H1 (cell line): ENCODE results near the gene SMIM20. TPM values are rescaled to one million over a fixed set of nuclear protein-coding genes. Genes with fewer than 3 reads are reported as not detected.

Experiments used
- CTCF ChIA-PET: fragments of 300-600 bp; sonication (Branson Sonifier 250); formaldehyde crosslinking; loops from one replicate; lab custom pipeline; 2021; ENCODE audit not compliant: partially characterized antibody; lab: Charles Lee
- POLR2A ChIA-PET: fragments of 300-600 bp; sonication (Branson Sonifier 250); formaldehyde crosslinking; loops from one replicate; lab custom pipeline; 2021; ENCODE audit warnings: inconsistent platforms; ENCODE audit not compliant: partially characterized antibody; lab: Charles Lee
- DNase-seq, 2 experiments: peaks; one replicate each; pipeline versions ENCODE4 v3.0.0 to v3.0.0-alpha.2; 2010 to 2022; ENCODE audit warnings: low spot score in 2 of 2, low read depth in 1 of 2, mixed read lengths in 1 of 2
- FAIRE-seq: peaks from 2 replicates; lab custom pipeline; 2011; peaks lifted over from hg19 to GRCh38; lab: Jason Lieb, UNC
- H2AFZ ChIP-seq: 2 replicates; pipeline ENCODE4 v1.8.1; 2012; ENCODE audit warnings: low read length, inconsistent platforms
- H2AK5ac ChIP-seq: 2 replicates; pipeline ENCODE4 v1.6.1; 2013; ENCODE audit warnings: low read depth, low read length
- H2BK120ac ChIP-seq: replicated peaks from 2 replicates; pipeline ENCODE3; 2013; ENCODE audit warnings: low read depth, low read length, inconsistent platforms
- H2BK12ac ChIP-seq: 2 replicates; pipeline ENCODE4 v1.6.1; 2013; ENCODE audit warnings: low read depth, low read length
- H2BK15ac ChIP-seq: 2 replicates; pipeline ENCODE4 v1.6.1; 2013; ENCODE audit warnings: low read length
- H2BK20ac ChIP-seq: 2 replicates; pipeline ENCODE4 v1.6.1; 2013; ENCODE audit warnings: low read length
- H2BK5ac ChIP-seq: 2 replicates; pipeline ENCODE4 v1.6.1; 2013; ENCODE audit warnings: low read depth, low read length
- H3K14ac ChIP-seq: 2 replicates; pipeline ENCODE4 v1.6.1; 2013; ENCODE audit warnings: inconsistent platforms; ENCODE audit not compliant: insufficient read length
- H3K18ac ChIP-seq: 2 replicates; pipeline ENCODE4 v1.6.1; 2013; ENCODE audit warnings: low read length; ENCODE audit errors: extremely low read depth
- H3K23ac ChIP-seq: 2 replicates; pipeline ENCODE4 v1.6.1; 2013; ENCODE audit warnings: inconsistent platforms; ENCODE audit not compliant: insufficient read length
- H3K23me2 ChIP-seq: 2 replicates; pipeline ENCODE4 v1.6.1; 2013; ENCODE audit warnings: low read depth, low read length
- H3K27ac ChIP-seq: 2 replicates; pipeline ENCODE4 v1.6.1; 2011; ENCODE audit warnings: low read depth, low read length, inconsistent platforms
- H3K27me3 ChIP-seq, 4 experiments: replicated peaks in 1 of 4; 1 replicate in 1 of 4; 2 replicates in 3 of 4; pipeline versions ENCODE4 v1.6.1 to v1.8.1; 2011 to 2013; ENCODE audit warnings: low read length in 3 of 4, mild to moderate bottlenecking in 3 of 4, inconsistent platforms in 2 of 4, mixed read lengths in 2 of 4, moderate library complexity in 1 of 4; ENCODE audit not compliant: control insufficient read depth in 3 of 4, insufficient read depth in 3 of 4; ENCODE audit errors: extremely low read depth in 1 of 4
- H3K36me3 ChIP-seq, 4 experiments: 2 replicates each; pipeline versions ENCODE4 v1.6.1 to v1.8.1; 2011 to 2013; ENCODE audit warnings: mild to moderate bottlenecking in 4 of 4, low read length in 3 of 4, moderate library complexity in 2 of 4, control low read depth in 1 of 4, inconsistent platforms in 1 of 4; ENCODE audit not compliant: insufficient read depth in 4 of 4, control insufficient read depth in 2 of 4
- H3K4ac ChIP-seq: replicated peaks from 2 replicates; pipeline ENCODE3; 2013; ENCODE audit warnings: low read length, low read depth, mixed read lengths, inconsistent platforms; ENCODE audit not compliant: insufficient read length
- H3K4me1 ChIP-seq, 4 experiments: replicated peaks in 1 of 4; 1 replicate in 1 of 4; 2 replicates in 3 of 4; pipeline versions ENCODE4 v1.6.1 to v1.8.1; 2011 to 2013; ENCODE audit warnings: low read length in 3 of 4, inconsistent platforms in 2 of 4, mixed read lengths in 1 of 4; ENCODE audit not compliant: insufficient read depth in 4 of 4, control insufficient read depth in 3 of 4
- H3K4me2 ChIP-seq, 2 experiments: 2 replicates each; pipeline versions ENCODE4 v1.6.1 to v1.8.1; 2011 to 2013; ENCODE audit warnings: low read depth in 2 of 2, low read length in 2 of 2, control low read depth in 1 of 2, inconsistent platforms in 1 of 2, mild to moderate bottlenecking in 1 of 2; ENCODE audit not compliant: insufficient read depth in 1 of 2
- H3K4me3 ChIP-seq, 4 experiments: fragments of 200-600, 300-600 bp in 1 of 4; sonication (generic), shearing (Covaris generic), sonication (Bioruptor Twin) in 1 of 4; 2 replicates each; pipeline versions ENCODE4 v1.5.1 to v1.8.1; 2011 to 2016; ENCODE audit warnings: low read length in 4 of 4, low read depth in 3 of 4, control low read depth in 2 of 4, inconsistent platforms in 2 of 4, mild to moderate bottlenecking in 2 of 4, mixed read lengths in 1 of 4, moderate library complexity in 1 of 4; ENCODE audit not compliant: insufficient read depth in 2 of 4; ENCODE audit errors: extremely low read depth in 1 of 4
- H3K56ac ChIP-seq: replicated peaks from 2 replicates; pipeline ENCODE3; 2013; ENCODE audit warnings: low read depth, mild to moderate bottlenecking, mixed read lengths, low read length, inconsistent platforms; ENCODE audit not compliant: insufficient read length
- H3K79me1 ChIP-seq: 2 replicates; pipeline ENCODE4 v1.6.1; 2013; ENCODE audit warnings: low read depth, low read length, control low read depth
- H3K79me2 ChIP-seq, 2 experiments: 2 replicates each; pipeline versions ENCODE4 v1.6.1 to v1.8.1; 2012 to 2013; ENCODE audit warnings: low read length in 2 of 2, mild to moderate bottlenecking in 2 of 2, inconsistent platforms in 1 of 2; ENCODE audit not compliant: insufficient read depth in 2 of 2, control insufficient read depth in 1 of 2
- H3K9ac ChIP-seq, 4 experiments: replicated peaks in 1 of 4; 1 replicate in 1 of 4; 2 replicates in 3 of 4; pipeline versions ENCODE4 v1.6.1 to v1.8.1; 2011 to 2013; ENCODE audit warnings: low read depth in 3 of 4, low read length in 3 of 4, control low read depth in 2 of 4, mild to moderate bottlenecking in 2 of 4, moderate library complexity in 2 of 4, inconsistent platforms in 1 of 4; ENCODE audit errors: extremely low read depth in 1 of 4
- H3K9me3 ChIP-seq, 2 experiments: 2 replicates each; pipeline versions ENCODE4 v1.6.1 to v1.8.1; 2012 to 2013; ENCODE audit warnings: mild to moderate bottlenecking in 2 of 2, moderate library complexity in 2 of 2, control low read depth in 1 of 2, inconsistent platforms in 1 of 2, low read depth in 1 of 2, low read length in 1 of 2, mixed read lengths in 1 of 2; ENCODE audit not compliant: insufficient read depth in 2 of 2
- H4K20me1 ChIP-seq, 2 experiments: replicated peaks in 1 of 2; 2 replicates each; pipeline versions ENCODE3 to v1.8.1; 2011 to 2013; ENCODE audit warnings: inconsistent platforms in 2 of 2, low read length in 2 of 2, mild to moderate bottlenecking in 1 of 2; ENCODE audit not compliant: insufficient read depth in 2 of 2, control insufficient read depth in 1 of 2
- H4K5ac ChIP-seq: 2 replicates; pipeline ENCODE4 v1.6.1; 2013; ENCODE audit warnings: low read length, low read depth, mixed read lengths, inconsistent platforms; ENCODE audit not compliant: insufficient read length
- H4K8ac ChIP-seq: 2 replicates; pipeline ENCODE4 v1.8.0; 2013; ENCODE audit warnings: mild to moderate bottlenecking, moderate library complexity, low read length, inconsistent platforms; ENCODE audit not compliant: insufficient read depth; ENCODE audit errors: extremely low read depth
- H4K91ac ChIP-seq: replicated peaks from 2 replicates; pipeline ENCODE3; 2013; ENCODE audit warnings: low read length, mixed read lengths, inconsistent platforms; ENCODE audit not compliant: insufficient read length
- BCL11A ChIP-seq, 2 experiments: IDR thresholded peaks; one replicate each; pipeline ENCODE4 v1.6.1; 2011; ENCODE audit warnings: low read depth in 2 of 2, low read length in 2 of 2, mild to moderate bottlenecking in 2 of 2
- BRCA1 ChIP-seq: IDR thresholded peaks from 2 replicates; pipeline ENCODE4 v1.6.1; 2012; ENCODE audit warnings: low read depth, low read length, improper control_type of control experiment
- CEBPB ChIP-seq: IDR thresholded peaks from 2 replicates; pipeline ENCODE4 v1.6.1; 2012; ENCODE audit warnings: low read depth, low read length
- CREB1 ChIP-seq: IDR thresholded peaks from 2 replicates; pipeline ENCODE4 v1.6.1; 2012; ENCODE audit warnings: inconsistent platforms
- CTBP2 ChIP-seq: IDR thresholded peaks from 2 replicates; pipeline ENCODE4 v1.7.0; 2011; ENCODE audit warnings: borderline replicate concordance, mild to moderate bottlenecking, moderate library complexity, mixed read lengths, low read length; ENCODE audit not compliant: insufficient read depth, insufficient read length
- KDM1A ChIP-seq: fragments of 200-600, 300-600 bp; sonication (generic); IDR thresholded peaks from 2 replicates; pipeline ENCODE4 v1.7.1; 2016; ENCODE audit warnings: mild to moderate bottlenecking, low read length, borderline replicate concordance
- KDM4A ChIP-seq: IDR thresholded peaks from one replicate; pipeline ENCODE4 v1.7.1; 2012; ENCODE audit warnings: low read depth, mild to moderate bottlenecking, moderate library complexity, low read length, inconsistent platforms; ENCODE audit not compliant: severe bottlenecking
- POLR2A ChIP-seq, 2 experiments: IDR thresholded peaks; 1 replicate in 1 of 2; 2 replicates in 1 of 2; pipeline ENCODE4 v1.6.1; 2011; ENCODE audit warnings: low read depth in 2 of 2, low read length in 2 of 2, mild to moderate bottlenecking in 2 of 2; ENCODE audit errors: control extremely low read depth in 1 of 2
- RAD21 ChIP-seq, 2 experiments: IDR thresholded peaks in 1 of 2; conservative IDR thresholded peaks in 1 of 2; 2 replicates each; pipeline ENCODE4 v1.6.1; 2011; ENCODE audit warnings: low read depth in 2 of 2, low read length in 2 of 2, improper control_type of control experiment in 1 of 2, inconsistent platforms in 1 of 2, mild to moderate bottlenecking in 1 of 2, moderate library complexity in 1 of 2
- RNF2 ChIP-seq: fragments of 200-900, 300-1000 bp; sonication (generic); IDR thresholded peaks from 2 replicates; pipeline ENCODE4 v1.7.1; 2016; ENCODE audit warnings: borderline replicate concordance, low read depth, mild to moderate bottlenecking, antibody characterized with exemption, low read length; ENCODE audit not compliant: poor library complexity, severe bottlenecking; ENCODE audit errors: missing control alignments
- TCF12 ChIP-seq: IDR thresholded peaks from 2 replicates; pipeline ENCODE4 v1.6.1; 2011; ENCODE audit warnings: low read depth, mild to moderate bottlenecking, low read length
- TEAD4 ChIP-seq: IDR thresholded peaks from 2 replicates; pipeline ENCODE4 v1.6.1; 2012; ENCODE audit warnings: low read depth, low read length, inconsistent platforms, mixed read lengths
- USF2 ChIP-seq: IDR thresholded peaks from 2 replicates; pipeline ENCODE4 v1.6.1; 2011; ENCODE audit warnings: low read length, improper control_type of control experiment
- YY1 ChIP-seq: IDR thresholded peaks from 2 replicates; pipeline ENCODE4 v1.6.1; 2011; ENCODE audit warnings: low read depth, mild to moderate bottlenecking, low read length
- WGBS, 2 experiments: shearing (Covaris generic) in 1 of 2; methylation state at CpG; one replicate each; pipeline versions ENCODE4 v1.1.6 to v1.1.7; 2013 to 2015; ENCODE audit warnings: low lambda C conversion rate in 2 of 2, mixed read lengths in 2 of 2, inconsistent platforms in 1 of 2, low coverage in 1 of 2, missing lambda C conversion rate in 1 of 2; ENCODE audit not compliant: insufficient replicate concordance in 2 of 2, insufficient coverage in 1 of 2, insufficient read length in 1 of 2; ENCODE audit errors: extremely low coverage in 1 of 2, missing lambda C conversion rate in 1 of 2; 5-methylcytosine and 5-hydroxymethylcytosine counted together
- polyA plus RNA-seq, 7 experiments: library from polyadenylated mRNA; depleted of rRNA in 3 of 7; stranded (reverse) in 5 of 7; unstranded in 2 of 7; fragments of >200 nt in 5 of 7; fragments of 200-250 nt in 2 of 7; gene quantifications; 1 replicate in 5 of 7; 2 replicates in 1 of 7; 4 replicates in 1 of 7; pipeline versions ENCODE4 v1.2.1 to v1.2.3, GENCODE V29; 2011 to 2013; ENCODE audit warnings: missing spikeins in 2 of 7, mixed read lengths in 2 of 7
- total RNA-seq: library from RNA; stranded (reverse); fragmentation: NEBNext Ultra II Directional; extraction: Animal tissue kit (Norgen Biotek cat#: 25700); gene quantifications from 2 replicates; pipeline ENCODE4 v1.2.1, GENCODE V29; 2021

The SMIM20 gene
- total and polyA plus RNA-seq, 2 of the 8 experiments (the other 6 are each of a cell fraction or from before 2014, with no cell fraction given), result 21.9 to 36.9 TPM

- Histone ChIP-seq H3K4me1 (peaks cover 0 to 5% (median 1%) of the 10 kb centered on the region in 4 experiments; a peak in 4 of 7 replicates), H3K27me3 (no peaks in the 10 kb centered on the region), H3K79me1 (no peaks in the 10 kb centered on the region), H4K5ac (no peak overlapping the region), H3K27ac (no peak overlapping the region), H3K9me3 (no peaks in the 10 kb centered on the region), H2AFZ (peak overlapping the region; percentile 60; the same call in 1 of the 2 replicates), H4K20me1 (no peaks in the 10 kb centered on the region), H2BK20ac (no peak overlapping the region), H3K4me3 (no peak overlapping the region), H3K23ac (no peak overlapping the region), H3K9ac (no peak overlapping the region), H2AK5ac (no peak overlapping the region), H2BK5ac (no peak overlapping the region), H3K23me2 (no peaks in the 10 kb centered on the region), H3K18ac (no peak overlapping the region), H3K56ac (no peak overlapping the region), H3K4me2 (no peak overlapping the region), H4K91ac (no peak overlapping the region), H2BK12ac (no peak overlapping the region), H4K8ac (no peak overlapping the region), H3K79me2 (no peaks in the 10 kb centered on the region), H3K4ac (no peak overlapping the region), H3K36me3 (no peaks in the 10 kb centered on the region), H2BK15ac (no peak overlapping the region), H2BK120ac (no peak overlapping the region), H3K14ac (no peak overlapping the region)
- DNase-seq (no peak), FAIRE-seq (no peak)
- 76% methylated on average over 4 of the region's 4 CpGs; no CpG with 5 or more reads in 1 of the 2 experiments for WGBS, 2 experiments
- POLR2A ChIA-PET, result no interaction called here
- CTCF ChIA-PET, result interaction anchor here (1.5 to 2.3 kb wide), 2 partner anchors 12 to 22 kb away, joined by 3 to 9 read pairs; no protein-coding TSS in a partner anchor
- TF ChIP-seq CREB1, result no peak
- TF ChIP-seq CEBPB, result no peak
- TF ChIP-seq YY1, result no peak
- TF ChIP-seq BCL11A (IDR thresholded peaks at IDR 0.05; ENCODE audit: low read depth in 2 of 2, low read length in 2 of 2), result no peak
- no peak for TF ChIP-seq POLR2A (IDR thresholded peaks at IDR 0.05; ENCODE audit: control extremely low read depth in 1 of 2, low read depth in 2 of 2, low read length in 2 of 2)
- TF ChIP-seq CTBP2, result no peak
- TF ChIP-seq KDM4A, result no peak
- TF ChIP-seq TEAD4, result no peak
- TF ChIP-seq TCF12, result no peak
- no peak for TF ChIP-seq RNF2
- no peak for TF ChIP-seq KDM1A
- TF ChIP-seq BRCA1, result no peak
- no peak for TF ChIP-seq USF2
- TF ChIP-seq RAD21 (IDR thresholded peaks at IDR 0.05 in 1 of 2, conservative IDR thresholded peaks at IDR 0.05 in 1 of 2; ENCODE audit: low read depth in 2 of 2, low read length in 2 of 2), result no peak
These were observed 51.6 kb downstream of the SMIM20 start for GRCh38 chr4:25965629-25966028.
